ENCODE results near the gene TTL.
"Not testable (repeated sequence)": the region's sequence is repeated elsewhere in the genome, so short reads cannot be mapped to it uniquely, and the experiment has no call there.

Gene TTL

DNA sequence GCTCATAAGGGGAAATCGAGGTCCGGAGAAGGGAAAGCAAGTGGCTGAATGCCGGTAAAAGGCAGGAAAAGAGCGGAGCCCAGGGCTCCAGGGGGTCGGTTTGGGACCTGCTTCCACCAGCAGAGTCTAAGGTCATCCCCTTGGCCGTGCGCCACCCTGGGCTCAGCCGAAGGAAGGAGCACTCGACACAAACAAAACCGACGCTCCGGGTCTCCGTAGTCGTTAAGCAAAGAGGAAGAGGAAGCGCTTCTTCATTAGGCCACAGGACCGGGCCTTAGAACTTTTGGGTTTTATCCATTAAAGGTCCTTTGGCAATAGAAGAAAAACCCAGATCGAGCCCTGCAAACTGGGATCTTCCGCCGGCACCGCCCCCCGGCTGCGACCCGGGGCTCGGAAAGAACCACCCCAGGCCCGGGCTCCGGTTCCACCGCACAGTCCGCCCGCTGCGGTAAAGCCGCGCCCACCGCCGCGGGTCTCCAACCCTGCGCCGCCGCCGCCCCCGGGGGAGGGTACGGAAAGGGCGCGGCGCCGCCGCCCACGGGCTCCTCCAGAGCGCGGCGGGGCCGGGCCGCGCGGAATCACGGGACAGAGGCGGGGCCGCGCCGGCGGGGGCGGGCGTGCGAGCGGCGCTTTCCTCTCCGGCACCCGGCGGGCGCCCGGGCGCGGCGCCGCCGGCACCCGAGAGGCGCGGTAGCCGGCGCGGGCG, at the start of gene TTL:
Gene TTL (plus strand): TSS at position 629 of the 706 bp plus-strand sequence. CDS start 189 bp downstream, outside the sequence.
- peak; percentile 32 to 78 for DNase-seq (ENCODE audit: low read depth in 2 of 2)

DNA sequence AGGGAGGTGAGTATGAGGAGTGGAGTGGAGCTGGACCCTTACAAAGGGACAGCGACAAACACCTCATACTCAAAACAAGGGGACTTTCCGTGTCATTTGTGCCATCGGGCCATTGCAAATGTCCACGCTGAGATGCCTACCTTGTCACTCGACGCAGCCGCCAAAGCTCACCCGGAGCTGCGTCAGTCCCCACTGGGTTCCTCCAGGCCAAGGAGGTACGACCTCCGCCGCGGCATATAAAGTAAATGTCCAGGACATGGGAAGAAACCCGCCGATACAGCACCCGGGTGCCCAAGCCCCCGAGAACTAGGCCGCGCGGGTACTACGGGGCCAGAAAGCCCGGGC, 49.6 kb upstream of the TTL start:
- DNase-seq (ENCODE audit: low read depth in 2 of 2) = not testable (repeated sequence)

DNA sequence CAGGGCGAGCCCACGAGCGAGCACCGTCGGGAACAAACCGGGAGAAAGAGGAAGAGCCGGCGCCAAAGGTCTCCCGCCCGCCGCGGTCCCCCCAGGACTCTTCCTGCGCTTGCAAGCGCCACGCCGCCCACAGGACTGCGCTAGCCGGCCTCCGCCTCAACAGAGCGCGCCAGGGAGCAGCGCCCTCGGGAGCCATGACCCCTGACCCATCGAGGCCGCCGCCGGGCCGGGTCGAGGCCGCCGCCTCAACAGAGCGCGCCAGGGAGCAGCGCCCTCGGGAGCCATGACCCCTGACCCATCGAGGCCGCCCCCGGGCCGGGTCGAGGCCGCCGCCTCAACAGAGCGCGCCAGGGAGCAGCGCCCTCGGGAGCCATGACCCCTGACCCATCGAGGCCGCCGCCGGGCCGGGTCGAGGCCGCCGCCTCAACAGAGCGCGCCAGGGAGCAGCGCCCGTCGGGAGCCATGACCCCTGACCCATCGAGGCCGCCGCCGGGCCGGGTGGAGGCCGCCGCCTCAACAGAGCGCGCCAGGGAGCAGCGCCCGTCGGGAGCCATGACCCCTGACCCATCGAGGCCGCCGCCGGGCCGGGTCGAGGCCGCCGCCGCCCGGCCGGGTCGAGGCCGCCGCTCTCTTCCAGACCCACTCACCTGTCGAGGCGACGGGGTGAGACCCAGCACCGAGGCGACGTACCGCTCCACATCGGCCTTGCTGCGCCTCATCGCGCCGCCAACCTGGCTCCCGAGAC, 49.0 kb upstream of the TTL start:
- DNase-seq (ENCODE audit: low read depth in 2 of 2) = not testable (repeated sequence)

DNA sequence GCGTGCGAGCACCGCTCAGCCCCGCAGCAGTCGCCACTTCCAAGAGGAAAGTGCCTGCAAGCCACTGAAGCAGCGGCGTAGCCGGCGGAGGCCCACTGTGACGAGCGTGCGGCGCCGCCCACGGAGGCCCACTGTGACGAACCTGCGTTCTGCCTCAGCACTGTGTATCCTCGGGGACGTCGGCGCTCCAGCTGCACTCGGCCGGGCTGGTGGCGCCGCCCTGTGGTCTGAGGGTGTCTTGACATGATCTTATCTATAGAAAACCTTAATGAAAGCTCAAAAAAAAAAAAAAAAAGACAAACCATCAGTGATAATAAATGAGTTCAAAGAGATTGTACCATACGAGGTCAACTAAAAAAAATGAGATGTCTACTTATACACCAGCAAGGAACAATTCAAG, 48.5 kb upstream of the TTL start, which contains the start of gene RGPD8:
Gene RGPD8 (minus strand): TSS at position 166 of the 400 bp plus-strand sequence. CDS start 192 bp downstream, outside the sequence.
- DNase-seq (ENCODE audit: low read depth in 2 of 2) = peak; percentile 73 to 79

DNA sequence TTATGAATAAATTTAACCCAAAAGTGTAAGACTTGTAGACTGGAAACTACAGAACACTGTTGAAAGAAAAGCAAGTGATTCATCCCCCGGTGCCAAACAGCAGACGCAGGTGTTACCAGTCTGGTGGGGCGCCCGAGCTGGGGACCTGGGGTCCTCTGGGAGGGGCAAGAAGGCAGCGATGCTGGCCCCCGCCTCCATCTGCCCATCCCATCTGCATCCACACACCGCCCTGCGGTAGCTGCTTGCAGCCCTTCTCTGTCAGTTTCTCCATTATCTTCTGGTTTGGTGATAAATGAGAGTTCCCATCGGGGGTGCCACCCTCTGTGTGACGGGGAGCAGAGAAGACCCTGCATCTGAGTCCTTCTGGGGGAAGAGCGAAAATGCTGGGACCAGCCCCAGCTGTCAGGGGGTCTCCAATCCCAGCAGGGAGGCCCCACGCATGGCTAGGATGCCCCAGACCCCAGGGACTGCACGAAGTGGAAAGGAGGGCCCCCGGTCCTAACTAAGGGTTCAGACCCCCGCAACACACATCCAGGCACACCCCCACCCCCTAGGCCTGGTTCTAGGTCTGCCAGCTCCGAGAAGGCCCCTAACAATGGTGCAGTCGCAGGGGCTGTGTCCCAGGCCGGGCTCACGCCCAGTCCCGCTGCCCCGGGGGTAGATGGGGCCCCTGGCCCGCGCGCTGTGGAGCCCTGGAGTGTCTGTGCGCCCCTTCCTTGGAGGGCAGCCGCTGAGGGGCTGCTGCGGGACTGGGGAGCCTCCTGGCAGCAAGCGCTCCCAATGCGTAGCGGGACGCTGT, 47.8 kb upstream of the TTL start:
- DNase-seq (ENCODE audit: low read depth in 2 of 2) = no peak

DNA sequence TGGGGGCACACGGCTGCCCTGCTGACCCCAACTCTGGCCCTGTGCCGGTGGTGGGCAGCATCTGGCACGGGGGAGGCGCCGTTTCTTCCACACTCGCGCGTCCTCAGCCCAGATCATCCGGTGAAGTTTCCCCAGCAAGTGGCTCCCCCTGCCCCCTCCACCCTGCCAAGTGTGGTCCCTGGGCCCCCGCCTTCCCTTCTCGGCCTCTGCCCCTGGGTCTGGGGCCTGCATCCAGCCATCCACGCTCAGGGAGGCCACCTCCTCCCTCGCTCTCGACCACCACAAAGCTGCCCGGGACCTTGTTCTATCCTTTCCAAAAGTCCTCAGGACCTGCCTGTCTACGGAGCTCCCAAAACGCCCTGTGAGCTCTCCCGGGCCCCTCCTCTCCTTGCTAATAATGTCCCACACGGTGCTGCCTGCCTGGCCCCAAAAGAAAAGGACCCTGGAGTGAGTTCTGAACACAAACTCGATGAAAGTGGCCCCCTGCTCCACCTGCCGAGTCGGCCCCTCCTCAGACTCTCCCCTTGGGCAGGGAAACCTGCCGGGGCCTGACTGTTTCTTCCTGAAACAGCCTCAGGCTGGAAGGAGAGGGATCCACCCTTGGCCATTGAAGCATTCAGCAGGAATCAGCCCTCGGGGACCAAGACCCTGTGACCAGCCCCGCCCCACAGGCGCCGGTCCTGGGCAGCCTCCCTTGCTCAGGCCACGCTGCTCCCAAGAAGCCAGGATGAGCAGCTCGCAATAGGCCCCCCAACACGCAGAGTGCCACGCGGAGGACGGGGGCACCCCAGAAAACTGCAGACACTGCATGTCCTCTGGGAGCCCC, 46.9 kb upstream of the TTL start:
- not testable (repeated sequence) for DNase-seq (ENCODE audit: low read depth in 2 of 2)

DNA sequence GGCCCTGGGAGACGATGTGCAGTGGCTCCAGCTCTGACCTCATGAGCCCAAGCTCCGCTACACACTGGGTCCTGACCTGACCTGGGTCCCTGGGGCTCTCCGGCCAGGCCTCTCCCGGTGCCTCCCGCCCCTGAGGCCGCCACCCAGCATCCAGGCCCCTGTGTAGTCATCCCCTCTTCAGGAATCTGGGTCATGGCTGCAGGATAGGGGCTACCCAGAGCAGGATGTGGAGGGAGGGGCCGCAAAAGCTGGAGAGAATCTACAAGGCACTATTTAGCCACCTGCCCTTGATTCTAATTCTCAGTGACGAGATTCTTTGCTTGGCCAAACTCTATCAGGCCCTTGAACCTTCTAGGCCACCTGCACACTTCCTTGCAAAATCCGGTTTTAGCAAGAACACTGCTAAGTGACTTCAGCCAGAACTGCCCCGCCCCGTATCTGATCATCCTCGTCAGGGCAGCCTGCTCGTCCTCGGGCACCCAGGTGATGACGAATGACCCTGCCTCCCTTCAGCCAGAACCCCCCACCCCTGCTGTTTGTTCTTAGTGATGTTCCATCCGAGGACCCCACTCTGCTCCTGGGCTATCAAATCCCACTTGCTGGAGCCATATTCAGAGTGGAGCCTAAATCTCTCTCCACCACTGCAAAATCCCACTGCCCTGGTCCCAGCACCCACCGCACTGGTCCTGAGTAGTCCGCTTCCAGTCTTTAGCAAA, 46.1 kb upstream of the TTL start:
- not testable (repeated sequence) for DNase-seq (ENCODE audit: low read depth in 2 of 2)

DNA sequence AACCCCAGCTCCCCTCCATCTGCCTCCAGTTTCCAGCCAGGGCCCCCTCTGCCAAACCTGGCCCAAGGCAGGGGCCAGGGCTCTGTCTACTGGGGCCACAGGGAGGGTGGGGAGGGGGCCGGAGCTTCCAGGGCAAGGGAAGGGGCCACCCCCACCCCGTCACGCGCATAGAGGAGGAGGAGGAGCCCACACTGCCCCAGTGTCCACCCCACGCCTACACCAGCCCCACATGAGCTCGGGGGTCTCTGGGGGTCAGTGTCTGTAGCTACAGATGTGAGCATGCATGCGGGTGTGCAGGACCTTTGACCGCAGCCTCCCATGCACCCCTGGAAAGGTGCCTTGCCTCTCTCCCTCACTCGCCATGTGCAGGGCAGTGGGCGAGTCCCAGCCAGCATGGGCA, 45.0 kb upstream of the TTL start:
- not testable (repeated sequence) for DNase-seq (ENCODE audit: low read depth in 2 of 2)

DNA sequence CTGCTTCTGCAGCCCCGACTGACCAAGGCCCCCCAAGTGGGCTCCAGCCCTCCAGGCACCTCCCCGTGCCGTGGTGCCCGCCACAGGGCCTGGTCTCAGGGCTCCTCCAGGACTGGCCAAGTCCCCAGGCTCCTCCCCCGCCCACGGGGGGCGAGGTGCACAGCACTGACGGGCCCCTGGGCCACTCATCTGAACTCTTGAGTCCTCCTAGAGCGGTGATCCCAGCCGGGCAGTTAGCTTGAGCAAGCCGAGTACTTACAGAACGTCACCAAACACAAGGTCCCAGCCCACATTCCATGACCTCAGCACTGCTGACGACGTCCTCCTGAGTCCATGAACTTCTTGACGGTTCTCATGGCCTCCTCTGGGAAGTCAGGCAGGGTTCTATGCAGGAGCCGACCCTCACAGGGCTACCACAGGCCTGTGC, 44.5 kb upstream of the TTL start:
- not testable (repeated sequence) for DNase-seq (ENCODE audit: low read depth in 2 of 2)

DNA sequence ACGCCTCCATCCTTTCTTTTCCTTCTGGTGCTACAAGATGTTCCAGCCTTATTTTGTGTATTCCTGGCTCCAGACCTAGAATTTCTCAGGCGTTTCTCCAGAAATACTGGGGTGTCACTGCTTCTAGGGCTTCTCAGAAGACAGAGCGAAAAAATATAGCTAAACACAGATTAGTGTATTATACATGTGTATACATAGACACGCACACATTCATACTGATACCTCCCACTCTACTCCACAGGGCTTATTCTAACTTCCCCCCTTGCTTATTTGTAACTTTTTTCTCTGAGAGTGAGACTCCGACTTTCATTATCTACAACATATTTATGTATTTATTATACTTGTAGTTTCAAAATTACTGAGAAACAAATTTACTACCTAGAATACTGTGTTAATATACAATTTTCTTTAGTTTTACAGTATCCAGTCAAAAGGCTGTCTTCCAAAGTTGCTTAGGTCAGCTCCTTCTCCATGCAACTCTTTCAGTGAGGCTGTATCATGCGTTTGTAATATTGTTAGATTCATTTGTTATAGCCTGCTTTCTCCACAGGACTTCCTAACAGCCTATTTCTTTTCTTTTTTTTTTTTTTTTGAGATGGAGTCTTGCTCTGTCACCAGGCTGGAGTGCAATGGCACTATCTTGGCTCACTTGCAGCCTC, 43.2 kb upstream of the TTL start:
- not testable (repeated sequence) for DNase-seq (ENCODE audit: low read depth in 2 of 2)

DNA sequence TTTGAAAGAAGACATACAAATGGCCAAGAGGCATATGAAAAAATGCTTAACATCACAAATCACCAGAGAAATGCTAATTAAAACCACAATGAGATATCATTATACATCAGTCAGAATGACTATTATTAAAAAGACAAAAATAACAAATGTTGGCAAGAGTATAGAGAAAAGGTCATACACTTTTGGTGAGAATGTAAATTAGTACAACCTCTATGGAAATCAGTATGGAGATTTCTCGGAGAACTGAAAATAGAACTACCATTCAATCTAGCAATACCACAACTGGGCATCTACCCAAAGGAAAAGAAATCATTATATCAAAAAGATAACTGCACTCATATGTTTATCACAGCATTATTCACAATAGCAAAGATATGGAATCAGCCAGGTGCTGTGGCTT, 37.7 kb upstream of the TTL start:
- not testable (repeated sequence) for DNase-seq (ENCODE audit: low read depth in 2 of 2)

DNA sequence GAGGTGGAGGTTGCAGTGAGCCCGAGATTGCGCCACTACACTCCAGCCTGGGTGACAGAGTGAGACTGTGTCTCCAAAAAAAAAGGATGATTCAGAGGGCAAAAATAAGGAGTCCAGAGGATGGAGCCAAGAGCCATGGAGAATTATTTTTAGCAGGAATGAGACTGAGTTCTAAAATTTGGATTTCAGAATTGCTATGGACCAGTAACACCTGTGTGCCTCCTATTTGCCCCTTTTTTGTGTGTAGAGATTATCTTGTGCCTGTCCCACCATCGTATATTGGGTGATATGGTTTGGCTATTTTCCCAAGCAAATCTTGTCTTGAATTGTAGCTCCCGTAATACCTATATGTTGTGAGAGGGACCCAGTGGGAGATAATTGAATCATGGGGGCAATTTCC, 32.1 kb upstream of the TTL start:
- no peak for DNase-seq (ENCODE audit: low read depth in 2 of 2)

DNA sequence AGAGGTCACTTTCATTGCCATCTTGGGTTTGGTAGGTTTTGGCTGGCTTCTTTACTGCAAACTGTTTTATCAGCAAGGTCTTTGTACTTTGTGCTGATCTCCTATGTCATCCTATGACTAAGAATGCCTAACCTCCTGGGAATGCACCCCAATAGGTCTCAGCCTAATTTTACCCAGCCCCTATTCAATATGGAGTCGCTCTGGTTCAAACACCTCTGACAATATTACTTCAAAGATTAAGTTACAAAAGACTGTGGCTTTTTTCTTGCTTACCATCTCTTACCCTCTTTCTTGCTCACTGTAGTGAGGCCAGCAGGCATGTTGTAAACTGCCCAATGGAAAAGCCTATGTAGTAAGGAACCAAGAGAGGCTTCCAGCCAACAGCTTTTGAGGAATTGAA, 30.6 kb upstream of the TTL start:
- DNase-seq (ENCODE audit: low read depth in 2 of 2) = no peak

DNA sequence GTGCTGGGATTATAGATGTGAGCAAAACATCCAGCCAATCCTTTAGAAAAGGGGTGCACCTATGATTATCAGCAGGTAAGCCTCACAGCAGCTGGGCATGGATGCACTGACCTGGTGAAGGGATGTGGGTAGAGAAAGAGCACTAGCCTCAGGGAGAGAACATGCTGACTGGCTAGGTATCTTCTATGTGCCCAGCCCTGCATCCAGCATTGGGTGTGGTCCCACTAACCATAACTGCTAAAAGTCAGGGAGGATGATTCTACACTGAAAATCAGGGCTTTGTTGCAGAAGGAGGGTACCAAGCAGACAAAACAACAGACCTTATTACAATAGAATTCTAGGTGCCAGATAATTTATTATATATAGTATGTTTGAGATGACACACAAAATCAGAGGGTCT, 27.4 kb upstream of the TTL start:
- no peak for DNase-seq (ENCODE audit: low read depth in 2 of 2)

DNA sequence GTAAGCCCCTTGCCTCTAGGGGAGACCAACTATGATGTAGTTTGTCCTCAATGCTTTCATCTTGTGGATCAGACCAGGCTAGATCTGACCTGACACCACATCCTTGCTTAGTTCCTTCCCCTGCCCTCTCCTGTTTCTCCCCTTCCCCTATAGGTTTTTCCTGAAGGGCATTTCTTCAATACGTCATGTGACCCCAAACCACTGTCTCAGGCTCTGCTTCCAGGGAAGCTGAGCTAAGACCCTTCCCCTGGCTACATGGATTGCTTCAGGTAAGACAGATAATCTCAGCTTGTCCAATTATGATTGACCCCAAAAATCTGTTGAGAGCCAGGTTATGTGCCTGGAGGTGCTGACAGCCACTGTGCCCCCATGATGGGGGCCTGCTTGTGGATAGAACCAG, 22.6 kb upstream of the TTL start:
- DNase-seq (ENCODE audit: low read depth in 2 of 2) = no peak

DNA sequence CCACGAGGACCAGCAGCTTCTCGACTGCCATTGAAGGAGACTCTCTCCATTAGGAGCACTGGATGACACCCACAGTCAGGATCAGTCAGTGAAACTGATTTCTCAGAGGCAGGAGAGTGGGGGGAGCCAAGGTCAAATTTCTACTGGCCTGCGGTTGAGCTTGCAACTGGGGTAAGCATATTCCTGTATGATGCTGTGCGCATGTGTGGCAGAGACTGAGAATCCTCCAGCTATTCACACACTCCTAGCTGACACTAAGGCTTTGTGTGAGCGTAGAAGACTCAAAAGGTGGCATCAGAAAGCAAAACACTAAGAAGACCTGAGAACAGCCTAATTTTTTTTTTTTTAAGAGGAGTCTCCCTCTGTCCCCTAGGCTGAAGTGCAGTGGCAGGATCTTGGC, 19.8 kb upstream of the TTL start:
- no peak for DNase-seq (ENCODE audit: low read depth in 2 of 2)

DNA sequence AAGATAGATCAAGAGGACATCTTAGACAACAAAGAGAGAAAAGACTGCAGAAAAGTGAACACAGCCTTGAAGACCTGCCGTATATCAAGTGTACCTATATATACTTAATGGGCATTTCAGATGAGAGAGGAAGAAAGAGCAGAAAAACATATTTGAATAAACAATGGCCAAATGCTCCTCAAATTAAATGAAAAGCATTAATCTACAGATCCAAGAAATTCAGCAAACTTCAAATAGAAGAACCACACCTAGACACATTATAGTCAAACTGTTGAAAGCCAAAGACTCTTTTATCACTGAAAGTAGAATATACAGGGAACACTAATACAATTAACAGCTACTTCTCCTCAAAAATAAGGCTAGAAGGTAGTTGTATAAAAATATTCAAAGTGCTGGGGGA, 18.7 kb upstream of the TTL start:
- DNase-seq (ENCODE audit: low read depth in 2 of 2) = no peak

DNA sequence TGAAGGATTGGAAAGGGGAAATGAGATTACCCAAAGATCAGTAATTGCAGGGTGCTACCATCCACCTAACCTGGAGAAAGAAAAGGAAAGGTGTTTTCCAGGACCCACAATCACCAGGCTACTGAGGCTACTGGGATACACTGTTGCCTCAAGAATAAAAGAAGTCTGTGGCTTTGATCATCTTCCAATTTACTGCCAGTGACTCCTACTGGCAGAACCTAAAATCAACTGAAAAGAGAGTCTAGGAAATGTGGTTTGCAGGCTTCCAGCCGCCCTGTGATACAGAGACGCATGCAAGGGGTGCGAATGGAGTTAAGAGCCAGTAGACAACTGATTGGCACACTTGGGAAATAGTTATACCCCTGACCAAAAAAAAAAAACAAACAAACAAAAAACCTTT, 16.6 kb upstream of the TTL start:
- no peak for DNase-seq (ENCODE audit: low read depth in 2 of 2)

DNA sequence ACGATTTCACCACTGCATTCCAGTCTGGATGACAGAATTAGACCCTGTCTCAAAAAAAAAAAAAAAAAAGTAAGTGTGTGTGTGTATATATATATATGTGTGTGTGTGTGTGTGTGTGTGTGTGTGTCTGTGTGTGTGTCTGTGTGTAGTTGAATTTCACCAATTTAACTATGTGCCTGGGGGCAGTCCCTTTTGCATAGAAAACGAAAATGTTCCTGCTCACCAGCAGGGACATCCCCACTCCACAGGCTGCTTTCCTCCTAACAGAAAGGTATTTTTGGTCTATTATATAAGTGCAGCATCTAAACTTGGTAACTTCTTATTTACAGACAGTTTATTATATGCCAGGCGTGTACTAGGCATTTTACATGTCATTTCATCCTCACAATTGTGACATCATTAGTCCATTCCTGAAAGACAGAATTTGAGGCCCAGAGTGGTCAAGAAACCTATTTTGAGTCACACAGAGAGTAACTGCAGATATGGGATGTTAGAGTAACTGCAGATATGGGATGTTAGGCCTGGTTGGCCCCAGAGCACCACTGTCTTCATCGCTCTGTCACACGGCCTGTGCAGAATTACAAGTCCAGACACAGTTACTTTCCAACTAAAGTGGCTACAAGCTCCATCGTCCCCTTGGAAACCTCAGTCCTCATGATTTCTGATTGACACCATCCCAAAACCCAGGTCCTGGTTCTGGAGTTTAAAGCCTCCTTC, 9.3 kb upstream of the TTL start:
- no peak for DNase-seq (ENCODE audit: low read depth in 2 of 2)

Data from stimulated activated CD4-positive, alpha-beta T cell treated with anti-CD3 and anti-CD28 coated beads, Interleukin-1b, Interleukin-23, amount 100 ng/mL, for 1 hour (primary cell).